K562 (cell line): ENCODE data around the gene KMT2E. TPM values are rescaled to one million over a fixed set of nuclear protein-coding genes. Genes with fewer than 3 reads are reported as not detected.

ENCODE experiments used
- ATF7 ChIP-seq: fragments of 450-650 bp; IDR thresholded peaks from 2 replicates; pipeline ENCODE4 v1.7.1; 2014; ENCODE audit warnings: mild to moderate bottlenecking, moderate library complexity
- CBX1 ChIP-seq: sonication (generic); IDR thresholded peaks from 2 replicates; pipeline ENCODE4 v1.6.1; 2016; ENCODE audit warnings: antibody characterized with exemption, low read depth, mild to moderate bottlenecking
- CC2D1A ChIP-seq: fragments of 450-650 bp; IDR thresholded peaks from 2 replicates; pipeline ENCODE4 v1.6.1; 2017; ENCODE audit warnings: mild to moderate bottlenecking
- ESRRA ChIP-seq: fragments of 450-650 bp; IDR thresholded peaks from 2 replicates; pipeline ENCODE4 v1.6.1; 2014; ENCODE audit warnings: low read depth, mild to moderate bottlenecking, moderate library complexity, borderline replicate concordance
- FOXA3 ChIP-seq, 2 experiments: fragments of 450-650 bp in 1 of 2; sonication (generic) in 1 of 2; formaldehyde crosslinking; IDR thresholded peaks in 1 of 2; conservative IDR thresholded peaks in 1 of 2; 2 replicates each; pipeline versions ENCODE4 v1.4.0 to v1.8.0; 2020 to 2022; ENCODE audit warnings: mild to moderate bottlenecking in 2 of 2, missing genetic modification reagents in 1 of 2
- JUN ChIP-seq, 2 experiments: sonication (generic) in 1 of 2; formaldehyde crosslinking in 1 of 2; IDR thresholded peaks; 2 replicates each; pipeline versions ENCODE4 v1.6.1 to v1.8.0; 2012 to 2022; ENCODE audit warnings: borderline replicate concordance in 2 of 2, mild to moderate bottlenecking in 2 of 2, improper control_type of control experiment in 1 of 2, low read depth in 1 of 2, low read length in 1 of 2, missing genetic modification reagents in 1 of 2
- MBD2 ChIP-seq: sonication (generic); IDR thresholded peaks from 2 replicates; pipeline ENCODE4 v1.6.1; 2016; ENCODE audit warnings: low read depth, borderline replicate concordance
- MTF1 ChIP-seq: fragments of 250-450 bp; sonication (Bioruptor Pico); IDR thresholded peaks from 2 replicates; pipeline ENCODE4 v1.9.0; 2021; ENCODE audit warnings: moderate library complexity, mild to moderate bottlenecking, inconsistent platforms, borderline replicate concordance
- NCOA1 ChIP-seq: fragments of 450-650 bp; IDR thresholded peaks from 2 replicates; pipeline ENCODE4 v1.6.1; 2016; ENCODE audit warnings: low read depth
- NCOA6 ChIP-seq: fragments of 450-650 bp; IDR thresholded peaks from 2 replicates; pipeline ENCODE4 v1.6.1; 2017; ENCODE audit warnings: mild to moderate bottlenecking
- NFATC3 ChIP-seq: fragments of 450-650 bp; IDR thresholded peaks from 2 replicates; pipeline ENCODE4 v1.6.1; 2017; ENCODE audit warnings: mild to moderate bottlenecking
- NFIC ChIP-seq: fragments of 450-650 bp; IDR thresholded peaks from 2 replicates; pipeline ENCODE4 v1.6.1; 2017; ENCODE audit warnings: mild to moderate bottlenecking, inconsistent platforms
- POLR2AphosphoS5 ChIP-seq: IDR thresholded peaks from 2 replicates; pipeline ENCODE4 v1.6.1; 2011; ENCODE audit warnings: mild to moderate bottlenecking, low read depth, low read length, moderate library complexity; ENCODE audit not compliant: control insufficient read depth, insufficient read depth
- POLR3G ChIP-seq: IDR thresholded peaks from 2 replicates; pipeline ENCODE4 v1.6.1; 2011; ENCODE audit not compliant: insufficient read length, insufficient replicate concordance; ENCODE audit errors: extremely low read depth
- PPARD ChIP-seq: fragments of 250-450 bp; sonication (Bioruptor Pico); IDR thresholded peaks from 2 replicates; pipeline ENCODE4 v1.8.0; 2022; ENCODE audit warnings: inconsistent platforms, mild to moderate bottlenecking, moderate library complexity
- RBM14 ChIP-seq: fragments of 200-400 bp; formaldehyde crosslinking; IDR thresholded peaks from 2 replicates; pipeline ENCODE4 v1.6.1; 2018; ENCODE audit warnings: low read depth, mild to moderate bottlenecking, low read length, moderate library complexity, borderline replicate concordance; ENCODE audit not compliant: insufficient read depth
- SMARCA5 ChIP-seq: fragments of 450-650 bp; IDR thresholded peaks from 2 replicates; pipeline ENCODE4 v1.6.1; 2016
- SOX6 ChIP-seq: fragments of 450-650 bp; IDR thresholded peaks from 2 replicates; pipeline ENCODE4 v1.6.1; 2014; ENCODE audit warnings: mild to moderate bottlenecking
- SREBF1 ChIP-seq: fragments of 150-350 bp; IDR thresholded peaks from 2 replicates; pipeline ENCODE4 v1.6.1; 2014; ENCODE audit warnings: antibody characterized with exemption, low read depth, low read length, borderline replicate concordance
- STAG1 ChIP-seq: sonication (generic); formaldehyde crosslinking; IDR thresholded peaks from 2 replicates; pipeline ENCODE4 v1.5.0; 2020; ENCODE audit warnings: missing genetic modification reagents, borderline replicate concordance
- ZFPM2 ChIP-seq: fragments of 250-450 bp; sonication (Bioruptor Pico); IDR thresholded peaks from 2 replicates; pipeline ENCODE4 v1.5.1; 2022; ENCODE audit warnings: mild to moderate bottlenecking
- ZNF140 ChIP-seq: fragments of 250-450 bp; sonication (Bioruptor Pico); IDR thresholded peaks from 2 replicates; pipeline ENCODE4 v1.8.0; 2021; ENCODE audit warnings: moderate library complexity, mild to moderate bottlenecking, inconsistent platforms
- ZNF143 ChIP-seq: sonication (generic); formaldehyde crosslinking; IDR thresholded peaks from 2 replicates; pipeline ENCODE4 v1.9.0; 2022; ENCODE audit warnings: mild to moderate bottlenecking, missing genetic modification reagents
- ZNF239 ChIP-seq: fragments of 250-450 bp; sonication (Bioruptor Pico); IDR thresholded peaks from 2 replicates; pipeline ENCODE4 v1.4.0; 2020; ENCODE audit warnings: mild to moderate bottlenecking
- ZNF41 ChIP-seq: fragments of 250-450 bp; sonication (Bioruptor Pico); conservative IDR thresholded peaks from 2 replicates; pipeline ENCODE4 v1.4.0; 2020; ENCODE audit warnings: mild to moderate bottlenecking
- ZNF551 ChIP-seq: fragments of 250-450 bp; sonication (Bioruptor Pico); IDR thresholded peaks from 2 replicates; pipeline ENCODE4 v1.5.0; 2021; ENCODE audit warnings: mild to moderate bottlenecking, moderate library complexity
- ZNF561 ChIP-seq: fragments of 450-650 bp; formaldehyde crosslinking; conservative IDR thresholded peaks from 2 replicates; pipeline ENCODE4 v1.4.0; 2020; ENCODE audit warnings: mild to moderate bottlenecking, moderate library complexity
- ZNF75A ChIP-seq: fragments of 450-650 bp; formaldehyde crosslinking; IDR thresholded peaks from 2 replicates; pipeline ENCODE4 v1.4.0; 2020; ENCODE audit warnings: mild to moderate bottlenecking
- ZNF785 ChIP-seq: fragments of 250-450 bp; sonication (Bioruptor Pico); IDR thresholded peaks from 2 replicates; pipeline ENCODE4 v1.4.0; 2020; ENCODE audit warnings: mild to moderate bottlenecking
- polyA plus RNA-seq, 8 experiments: library from polyadenylated mRNA; depleted of rRNA in 4 of 8; stranded (reverse) in 5 of 8; unstranded in 3 of 8; fragments of >200 nt; fragmentation: Nextera tagmentation in 2 of 8; fragmentation: Illumina TruSeq in 1 of 8; extraction: Ambion mirVana in 2 of 8; extraction: Trizol in 1 of 8; gene quantifications; 2 replicates each; pipeline versions ENCODE4 v1.2.1 to v1.2.3, GENCODE V29; 2011 to 2014; ENCODE audit warnings: inconsistent platforms in 1 of 8, missing spikeins in 1 of 8
- total RNA-seq, 7 experiments: library from RNA; depleted of rRNA in 6 of 7; stranded (reverse); fragments of >200 nt in 6 of 7; fragmentation: Illumina TruSeq in 2 of 7; extraction: Trizol in 2 of 7; gene quantifications; 2 replicates each; pipeline versions ENCODE4 v1.2.1 to v1.2.3, GENCODE V29; 2011 to 2021; ENCODE audit warnings: low replicate concordance in 1 of 7
- TF ChIP-seq, protein P1 (sequence below): sonication (generic); formaldehyde crosslinking; IDR thresholded peaks from 2 replicates; pipeline ENCODE4 v1.8.1; 2023; ENCODE audit warnings: mild to moderate bottlenecking, missing genetic modification reagents

KMT2E gene
- total and polyA plus RNA-seq, 9 of the 15 experiments (the other 6 are each of a cell fraction or from before 2014, with no cell fraction given): 8.9 to 55.3 (median 38.1) TPM

GRCh38 chr7:105006367-105007136 is 7.5 kb upstream of the KMT2E start (continued):
- TF ChIP-seq FOXA3 (CRISPR knock-in tag; conservative IDR thresholded peaks at IDR 0.05 in 1 of 2, IDR thresholded peaks at IDR 0.05 in 1 of 2) (no peak), ZNF75A (no peak), MBD2 (no peak), RBM14 (no peak), CBX1 (no peak), ZNF785 (CRISPR knock-in tag) (no peak), STAG1 (no peak), SREBF1 (no peak), ZNF41 (CRISPR knock-in tag) (no peak), ZNF561 (CRISPR knock-in tag) (no peak), ATF7 (no peak), NFATC3 (no peak), ZNF551 (CRISPR knock-in tag) (no peak), SOX6 (peak; percentile 92), NCOA6 (no peak), POLR2AphosphoS5 (peak; percentile 16; the same call in 1 of the 2 replicates), ZFPM2 (CRISPR knock-in tag) (0 out of 2 replicates have a peak, but pooled peaks have one; percentile 84), ESRRA (peak; percentile 93), POLR3G (no peak), ZNF143 (CRISPR knock-in tag) (no peak), ZNF140 (CRISPR knock-in tag) (no peak), NFIC (no peak), MTF1 (CRISPR knock-in tag) (no peak), NCOA1 (no peak), CC2D1A (no peak), JUN (IDR thresholded peaks at IDR 0.05; ENCODE audit: borderline replicate concordance, low read depth, low read length) (no peak), JUN (CRISPR knock-in tag; IDR thresholded peaks at IDR 0.05; ENCODE audit: borderline replicate concordance) (no peak), PPARD (CRISPR knock-in tag) (no peak), ZNF239 (CRISPR knock-in tag) (no peak), SMARCA5 (no peak)
- TF ChIP-seq, protein P1, sequence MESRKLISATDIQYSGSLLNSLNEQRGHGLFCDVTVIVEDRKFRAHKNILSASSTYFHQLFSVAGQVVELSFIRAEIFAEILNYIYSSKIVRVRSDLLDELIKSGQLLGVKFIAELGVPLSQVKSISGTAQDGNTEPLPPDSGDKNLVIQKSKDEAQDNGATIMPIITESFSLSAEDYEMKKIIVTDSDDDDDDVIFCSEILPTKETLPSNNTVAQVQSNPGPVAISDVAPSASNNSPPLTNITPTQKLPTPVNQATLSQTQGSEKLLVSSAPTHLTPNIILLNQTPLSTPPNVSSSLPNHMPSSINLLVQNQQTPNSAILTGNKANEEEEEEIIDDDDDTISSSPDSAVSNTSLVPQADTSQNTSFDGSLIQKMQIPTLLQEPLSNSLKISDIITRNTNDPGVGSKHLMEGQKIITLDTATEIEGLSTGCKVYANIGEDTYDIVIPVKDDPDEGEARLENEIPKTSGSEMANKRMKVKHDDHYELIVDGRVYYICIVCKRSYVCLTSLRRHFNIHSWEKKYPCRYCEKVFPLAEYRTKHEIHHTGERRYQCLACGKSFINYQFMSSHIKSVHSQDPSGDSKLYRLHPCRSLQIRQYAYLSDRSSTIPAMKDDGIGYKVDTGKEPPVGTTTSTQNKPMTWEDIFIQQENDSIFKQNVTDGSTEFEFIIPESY (CRISPR knock-in tag): no peak
